GM23338 (cell line): ENCODE results near the gene EXOC3L1. TPM values are rescaled to one million over a fixed set of nuclear protein-coding genes. Genes with fewer than 3 reads are reported as not detected.

Experiments
- ATAC-seq: fragments of 200-7000 bp; cut with Tn5 transposase; 3 replicates; pipeline ENCODE4 v1.9.1; 2020
- DNase-seq: peaks from one replicate; pipeline ENCODE4 v3.0.0-alpha.2; 2015; ENCODE audit warnings: low spot score
- H2AFZ ChIP-seq: fragments of 200-600 bp; sonication (generic); 2 replicates; pipeline ENCODE4 v1.8.0; 2016; ENCODE audit warnings: antibody characterized with exemption, mild to moderate bottlenecking, moderate library complexity
- H3F3A ChIP-seq: fragments of 200-600 bp; sonication (generic); replicated peaks from 2 replicates; pipeline ENCODE4 v1.8.0; 2017; ENCODE audit warnings: antibody characterized with exemption, mixed run types, low read depth
- H3K27ac ChIP-seq: fragments of 200-600 bp; sonication (generic); 2 replicates; pipeline ENCODE4 v1.6.1; 2016; ENCODE audit warnings: low read depth
- H3K27me3 ChIP-seq: fragments of 200-600 bp; sonication (generic); 2 replicates; pipeline ENCODE4 v1.8.0; 2016; ENCODE audit warnings: mild to moderate bottlenecking, mixed run types, moderate library complexity; ENCODE audit not compliant: insufficient read depth
- H3K36me3 ChIP-seq: fragments of 200-600 bp; sonication (generic); 2 replicates; pipeline ENCODE4 v1.8.0; 2016; ENCODE audit warnings: mild to moderate bottlenecking; ENCODE audit not compliant: insufficient read depth
- H3K4me1 ChIP-seq: fragments of 200-600 bp; sonication (generic); 2 replicates; pipeline ENCODE4 v1.8.0; 2016; ENCODE audit warnings: mild to moderate bottlenecking, moderate library complexity; ENCODE audit not compliant: insufficient read depth
- H3K4me2 ChIP-seq: fragments of 200-600 bp; sonication (generic); 2 replicates; pipeline ENCODE4 v1.7.1; 2017; ENCODE audit warnings: mixed run types
- H3K4me3 ChIP-seq: fragments of 200-600 bp; sonication (generic); 2 replicates; pipeline ENCODE4 v1.6.1; 2016; ENCODE audit warnings: mixed run types
- H3K79me2 ChIP-seq: fragments of 200-600 bp; sonication (generic); replicated peaks from 2 replicates; pipeline ENCODE4 v1.8.0; 2017; ENCODE audit warnings: mild to moderate bottlenecking; ENCODE audit not compliant: insufficient read depth
- H3K9me2 ChIP-seq: fragments of 200-600 bp; sonication (generic); 2 replicates; pipeline ENCODE4 v1.8.0; 2017; ENCODE audit not compliant: insufficient read depth
- H4K20me1 ChIP-seq: fragments of 200-600 bp; sonication (generic); replicated peaks from 2 replicates; pipeline ENCODE4 v1.8.0; 2017; ENCODE audit warnings: mild to moderate bottlenecking; ENCODE audit not compliant: insufficient read depth
- H3K27ac Mint-ChIP-seq: 2 replicates; pipeline ENCODE4 v1.8.0; 2020; ENCODE audit warnings: inconsistent platforms, mild to moderate bottlenecking, moderate library complexity, mixed read lengths
- H3K27me3 Mint-ChIP-seq: 3 replicates; pipeline ENCODE4 v1.8.0; 2022; ENCODE audit warnings: low read depth, mild to moderate bottlenecking, moderate library complexity, mixed read lengths, inconsistent platforms; ENCODE audit not compliant: insufficient read depth, poor library complexity
- H3K36me3 Mint-ChIP-seq: 3 replicates; pipeline ENCODE4 v1.8.0; 2021; ENCODE audit warnings: low read depth, mild to moderate bottlenecking, inconsistent platforms, moderate library complexity, mixed read lengths
- H3K4me1 Mint-ChIP-seq: 3 replicates; pipeline ENCODE4 v1.8.0; 2020; ENCODE audit warnings: mild to moderate bottlenecking, inconsistent platforms, mixed read lengths
- H3K4me3 Mint-ChIP-seq: 3 replicates; pipeline ENCODE4 v1.8.0; 2021; ENCODE audit warnings: moderate library complexity, mild to moderate bottlenecking, inconsistent platforms, mixed read lengths
- H3K9me3 Mint-ChIP-seq: 3 replicates; pipeline ENCODE4 v1.8.0; 2020; ENCODE audit warnings: moderate library complexity, mild to moderate bottlenecking, inconsistent platforms, mixed read lengths
- CTCF ChIP-seq, 2 experiments: fragments of 200-600 bp in 1 of 2; sonication (generic) in 1 of 2; conservative IDR thresholded peaks; 2 replicates each; pipeline versions ENCODE4 v1.5.1 to v1.6.1; 2016 to 2017; ENCODE audit warnings: antibody characterized with exemption in 2 of 2, low read depth in 2 of 2, mild to moderate bottlenecking in 2 of 2, moderate library complexity in 1 of 2
- JUNB ChIP-seq: IDR thresholded peaks from one replicate; pipeline ENCODE4 v1.6.1; 2016; ENCODE audit warnings: antibody characterized with exemption; ENCODE audit not compliant: unreplicated experiment
- POLR2AphosphoS5 ChIP-seq: IDR thresholded peaks from 2 replicates; pipeline ENCODE4 v1.6.1; 2016; ENCODE audit warnings: antibody characterized with exemption, low read depth
- ZNF462 ChIP-seq: fragments of 250-450 bp; sonication (Bioruptor Pico); IDR thresholded peaks from 2 replicates; pipeline ENCODE4 v1.5.0; 2020; ENCODE audit warnings: mild to moderate bottlenecking, moderate library complexity
- polyA plus RNA-seq: library from polyadenylated mRNA; unstranded; fragments of >200 nt; fragmentation: Nextera tagmentation; extraction: Ambion mirVana; gene quantifications from 2 replicates; pipeline ENCODE4 v1.2.1, GENCODE V29; 2016
- total RNA-seq: library from RNA; depleted of rRNA; stranded (reverse); fragments of >200 nt; shearing (Covaris generic); gene quantifications from 2 replicates; pipeline ENCODE4 v1.2.3, GENCODE V29; 2014
- TF ChIP-seq, protein P1 (sequence below): IDR thresholded peaks from one replicate; pipeline ENCODE4 v1.6.1; 2018; ENCODE audit warnings: antibody characterized with exemption; ENCODE audit not compliant: unreplicated experiment

Gene EXOC3L1
- total and polyA plus RNA-seq, 2 experiments from 2014 or later: 1.1 to 2.3 TPM

DNA sequence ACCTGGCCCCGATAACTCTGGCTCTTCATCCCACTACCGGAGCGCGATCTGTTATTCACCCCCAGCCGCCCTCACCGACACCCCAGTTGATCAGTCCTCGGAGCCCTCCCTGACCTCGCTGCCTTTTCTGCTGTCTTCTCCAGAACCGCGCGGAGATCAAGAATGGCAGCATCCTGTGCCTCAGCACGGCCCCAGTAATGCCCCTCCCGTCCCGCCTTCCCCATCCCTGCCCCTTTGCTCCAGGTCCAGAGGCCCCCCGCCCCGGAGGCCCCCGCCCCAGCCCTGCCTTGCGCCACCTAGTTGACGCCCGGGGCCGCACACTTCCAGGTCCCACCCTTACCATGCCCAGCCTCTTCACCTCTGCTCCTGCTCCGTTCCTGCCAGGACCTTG is 9.9 kb upstream of the EXOC3L1 start:
- Histone ChIP-seq H3K36me3 (peaks cover 20% of the 10 kb centered on the region; the same call in 1 of the 2 replicates), H3K79me2 (no peaks in the 10 kb centered on the region), H3K27ac (no peak overlapping the region), H2AFZ (peak overlapping the region; percentile 96), H3F3A (peaks cover 18% of the 10 kb centered on the region; the same call in 1 of the 2 replicates), H3K4me3 (peak overlapping the region; percentile 79), H4K20me1 (peaks cover 9% of the 10 kb centered on the region; the same call in 1 of the 2 replicates), H3K27me3 (no peaks in the 10 kb centered on the region), H3K4me2 (peak overlapping the region; percentile 92), H3K9me2 (no peaks in the 10 kb centered on the region), H3K4me1 (peaks cover 9% of the 10 kb centered on the region)
- Mint-ChIP-seq H3K9me3 (no peaks in the 10 kb centered on the region), H3K27me3 (peaks cover 15% of the 10 kb centered on the region), H3K4me3 (peak overlapping the region; percentile 86), H3K27ac (peak overlapping the region; percentile 83), H3K4me1 (peaks cover 6% of the 10 kb centered on the region), H3K36me3 (peaks cover 38% of the 10 kb centered on the region)
- DNase-seq: peak; percentile 82
- ATAC-seq: peak; percentile 71
- peak; percentile 16 to 70 for TF ChIP-seq CTCF (conservative IDR thresholded peaks at IDR 0.05; ENCODE audit: low read depth in 2 of 2)
- no peak for TF ChIP-seq JUNB

GRCh38 chr16:67199011-67199807 is 9.3 kb upstream of the EXOC3L1 start, which contains the start of gene ELMO3:
Gene ELMO3, plus strand, starts transcription at chr16:67199131. Its CDS starts 196 bp downstream, at chr16:67199327.
- H3K9me3 Mint-ChIP-seq: no peaks in the 10 kb centered on the region
- peak; percentile 87 for ATAC-seq
- H3K4me1 Mint-ChIP-seq: peaks cover 6% of the 10 kb centered on the region
- peak within 1 kb of the TSS; percentile 78 for H3K27ac ChIP-seq
- H2AFZ ChIP-seq: peak within 1 kb of the TSS; percentile 96
- peak; percentile 89 for DNase-seq
- H3K4me1 ChIP-seq: peaks cover 9% of the 10 kb centered on the region
- H3K27me3 Mint-ChIP-seq: peaks cover 16% of the 10 kb centered on the region
- H3K27me3 ChIP-seq: no peaks in the 10 kb centered on the region
- peak within 1 kb of the TSS; percentile 86 for H3K4me3 Mint-ChIP-seq
- peak within 1 kb of the TSS; percentile 92 for H3K4me2 ChIP-seq
- no peaks in the 10 kb centered on the region for H3K79me2 ChIP-seq
- peaks cover 18% of the 10 kb centered on the region; the same call in 1 of the 2 replicates for H3F3A ChIP-seq
- no peaks in the 10 kb centered on the region for H3K9me2 ChIP-seq
- H3K4me3 ChIP-seq: peak within 1 kb of the TSS; percentile 79
- peak within 1 kb of the TSS; percentile 83 for H3K27ac Mint-ChIP-seq
- peaks cover 9% of the 10 kb centered on the region; the same call in 1 of the 2 replicates for H4K20me1 ChIP-seq
- H3K36me3 ChIP-seq: peaks cover 20% of the 10 kb centered on the region; the same call in 1 of the 2 replicates
- peaks cover 41% of the 10 kb centered on the region for H3K36me3 Mint-ChIP-seq
- peak; percentile 61 for TF ChIP-seq POLR2AphosphoS5
- no peak for TF ChIP-seq ZNF462 (CRISPR knock-in tag)
- TF ChIP-seq, protein P1, sequence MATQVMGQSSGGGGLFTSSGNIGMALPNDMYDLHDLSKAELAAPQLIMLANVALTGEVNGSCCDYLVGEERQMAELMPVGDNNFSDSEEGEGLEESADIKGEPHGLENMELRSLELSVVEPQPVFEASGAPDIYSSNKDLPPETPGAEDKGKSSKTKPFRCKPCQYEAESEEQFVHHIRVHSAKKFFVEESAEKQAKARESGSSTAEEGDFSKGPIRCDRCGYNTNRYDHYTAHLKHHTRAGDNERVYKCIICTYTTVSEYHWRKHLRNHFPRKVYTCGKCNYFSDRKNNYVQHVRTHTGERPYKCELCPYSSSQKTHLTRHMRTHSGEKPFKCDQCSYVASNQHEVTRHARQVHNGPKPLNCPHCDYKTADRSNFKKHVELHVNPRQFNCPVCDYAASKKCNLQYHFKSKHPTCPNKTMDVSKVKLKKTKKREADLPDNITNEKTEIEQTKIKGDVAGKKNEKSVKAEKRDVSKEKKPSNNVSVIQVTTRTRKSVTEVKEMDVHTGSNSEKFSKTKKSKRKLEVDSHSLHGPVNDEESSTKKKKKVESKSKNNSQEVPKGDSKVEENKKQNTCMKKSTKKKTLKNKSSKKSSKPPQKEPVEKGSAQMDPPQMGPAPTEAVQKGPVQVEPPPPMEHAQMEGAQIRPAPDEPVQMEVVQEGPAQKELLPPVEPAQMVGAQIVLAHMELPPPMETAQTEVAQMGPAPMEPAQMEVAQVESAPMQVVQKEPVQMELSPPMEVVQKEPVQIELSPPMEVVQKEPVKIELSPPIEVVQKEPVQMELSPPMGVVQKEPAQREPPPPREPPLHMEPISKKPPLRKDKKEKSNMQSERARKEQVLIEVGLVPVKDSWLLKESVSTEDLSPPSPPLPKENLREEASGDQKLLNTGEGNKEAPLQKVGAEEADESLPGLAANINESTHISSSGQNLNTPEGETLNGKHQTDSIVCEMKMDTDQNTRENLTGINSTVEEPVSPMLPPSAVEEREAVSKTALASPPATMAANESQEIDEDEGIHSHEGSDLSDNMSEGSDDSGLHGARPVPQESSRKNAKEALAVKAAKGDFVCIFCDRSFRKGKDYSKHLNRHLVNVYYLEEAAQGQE: peak; percentile 44
- TF ChIP-seq CTCF (conservative IDR thresholded peaks at IDR 0.05; ENCODE audit: low read depth in 2 of 2): peak; percentile 52 to 89
